Measurements from ENCODE around the gene MTERF4. TPM values are rescaled to one million over a fixed set of nuclear protein-coding genes. Genes with fewer than 3 reads are reported as not detected.

MTERF4 gene
- total and polyA plus RNA-seq, 11 donors = 16.4 to 29.1 (median 23.0) TPM

- DNase-seq = no peak
These were observed 34.7 kb upstream of the MTERF4 start for GRCh38 chr2:241136661-241137260.

DNA sequence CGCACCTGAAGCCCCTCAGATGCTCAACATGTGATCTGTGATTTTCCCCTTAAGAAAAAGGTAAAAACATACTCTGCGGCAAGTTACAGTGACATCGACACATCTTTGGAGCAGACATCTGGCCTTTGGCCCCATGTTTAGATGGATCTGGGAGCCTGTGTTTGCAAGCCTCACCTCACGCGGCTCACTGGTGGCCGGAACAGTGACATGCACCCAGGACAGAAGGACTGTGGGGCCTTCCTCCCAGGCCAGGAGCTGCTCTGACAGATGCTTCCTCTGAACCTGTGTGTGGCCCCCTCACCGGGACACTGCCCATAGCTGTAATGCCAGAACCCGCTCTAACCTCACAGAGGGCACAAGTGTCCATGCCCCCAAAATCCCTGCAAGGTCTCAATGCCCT lies 34.1 kb upstream of the MTERF4 start:
- WGBS, 4 donors = 95 to 98% (median 96%) methylated on average over 8 of the region's 8 CpGs
- TF ChIP-seq, protein P1, sequence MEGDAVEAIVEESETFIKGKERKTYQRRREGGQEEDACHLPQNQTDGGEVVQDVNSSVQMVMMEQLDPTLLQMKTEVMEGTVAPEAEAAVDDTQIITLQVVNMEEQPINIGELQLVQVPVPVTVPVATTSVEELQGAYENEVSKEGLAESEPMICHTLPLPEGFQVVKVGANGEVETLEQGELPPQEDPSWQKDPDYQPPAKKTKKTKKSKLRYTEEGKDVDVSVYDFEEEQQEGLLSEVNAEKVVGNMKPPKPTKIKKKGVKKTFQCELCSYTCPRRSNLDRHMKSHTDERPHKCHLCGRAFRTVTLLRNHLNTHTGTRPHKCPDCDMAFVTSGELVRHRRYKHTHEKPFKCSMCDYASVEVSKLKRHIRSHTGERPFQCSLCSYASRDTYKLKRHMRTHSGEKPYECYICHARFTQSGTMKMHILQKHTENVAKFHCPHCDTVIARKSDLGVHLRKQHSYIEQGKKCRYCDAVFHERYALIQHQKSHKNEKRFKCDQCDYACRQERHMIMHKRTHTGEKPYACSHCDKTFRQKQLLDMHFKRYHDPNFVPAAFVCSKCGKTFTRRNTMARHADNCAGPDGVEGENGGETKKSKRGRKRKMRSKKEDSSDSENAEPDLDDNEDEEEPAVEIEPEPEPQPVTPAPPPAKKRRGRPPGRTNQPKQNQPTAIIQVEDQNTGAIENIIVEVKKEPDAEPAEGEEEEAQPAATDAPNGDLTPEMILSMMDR (IDR thresholded peaks at IDR 0.05) = no peak
- TF ChIP-seq POLR2A (IDR thresholded peaks at IDR 0.05) = no peak
- no peaks in the 10 kb centered on the region for H3K27me3 ChIP-seq
- peaks cover 0 to 12% (median 0%) of the 10 kb centered on the region in 9 donors for H3K36me3 ChIP-seq
- ATAC-seq (no peak), DNase-seq (no peak)
- no peak overlapping the region for H3K4me3 ChIP-seq
- no peak overlapping the region for H3K27ac ChIP-seq
- intact Hi-C loops (cut with DNase I) = no loop called here
- no peaks in the 10 kb centered on the region for H3K4me1 ChIP-seq
- H3K9me3 ChIP-seq = no peaks in the 10 kb centered on the region

More at GRCh38 chr2:241136661-241137260, 34.7 kb upstream of the MTERF4 start:
- H3K9me3 ChIP-seq = no peaks in the 10 kb centered on the region
- H3K4me3 ChIP-seq = no peak overlapping the region
- TF ChIP-seq, protein P1 (IDR thresholded peaks at IDR 0.05) = no peak
- no peak for TF ChIP-seq POLR2A (IDR thresholded peaks at IDR 0.05)
- H3K27ac ChIP-seq = no peak overlapping the region
- no peak for ATAC-seq
- no peaks in the 10 kb centered on the region for H3K4me1 ChIP-seq
- peaks cover 0 to 12% (median 0%) of the 10 kb centered on the region in 9 donors for H3K36me3 ChIP-seq
- intact Hi-C loops (cut with DNase I) = no loop called here
- 94 to 98% (median 96%) methylated on average over 17 to 25 of the region's 25 CpGs for WGBS, 4 donors
- H3K27me3 ChIP-seq = no peaks in the 10 kb centered on the region

GRCh38 chr2:241135737-241136136 lies 33.6 kb upstream of the MTERF4 start:
- no peak for ATAC-seq
- no peaks in the 10 kb centered on the region for H3K9me3 ChIP-seq
- no peaks in the 10 kb centered on the region for H3K27me3 ChIP-seq
- H3K27ac ChIP-seq = no peak overlapping the region
- intact Hi-C loops (cut with DNase I) = no loop called here
- WGBS, 4 donors = 79 to 88% (median 84%) methylated on average over 9 of the region's 9 CpGs
- no peak for DNase-seq
- no peaks in the 10 kb centered on the region for H3K4me1 ChIP-seq
- no peak for TF ChIP-seq POLR2A (IDR thresholded peaks at IDR 0.05)
- TF ChIP-seq, protein P1 (IDR thresholded peaks at IDR 0.05) = no peak
- H3K36me3 ChIP-seq = peaks cover 0 to 12% (median 0%) of the 10 kb centered on the region in 9 donors
- no peak overlapping the region for H3K4me3 ChIP-seq

DNA sequence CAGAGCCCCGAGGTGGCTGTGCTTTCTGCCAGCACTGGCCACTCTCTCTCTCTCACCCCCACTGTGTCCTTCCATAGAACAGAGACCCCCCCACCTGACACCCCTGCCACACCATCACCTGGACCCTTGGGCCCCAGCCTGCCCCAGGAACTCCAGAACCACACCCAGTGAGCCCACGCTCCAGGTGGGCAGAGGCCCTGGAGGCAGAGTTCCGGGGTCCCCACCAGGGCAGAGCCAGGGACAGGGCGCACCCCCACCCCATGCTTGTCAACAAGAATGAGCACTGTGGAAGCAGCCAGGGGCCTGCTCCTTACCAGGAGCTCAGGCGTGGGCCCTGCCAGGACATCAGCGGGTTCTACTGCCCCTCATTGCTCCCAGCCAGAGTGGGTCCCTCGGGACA lies 32.6 kb upstream of the MTERF4 start:
- intact Hi-C loops (cut with DNase I) = no loop called here
- Histone ChIP-seq H3K27me3 (no peaks in the 10 kb centered on the region), H3K9me3 (no peaks in the 10 kb centered on the region), H3K36me3 (peaks cover 0 to 12% (median 0%) of the 10 kb centered on the region in 9 donors), H3K27ac (no peak overlapping the region), H3K4me1 (no peaks in the 10 kb centered on the region), H3K4me3 (no peak overlapping the region)
- ATAC-seq (no peak), DNase-seq (no peak)
- WGBS, 4 donors = 84 to 97% (median 91%) methylated on average over 3 to 7 of the region's 7 CpGs
- no peak for TF ChIP-seq POLR2A (IDR thresholded peaks at IDR 0.05)
- TF ChIP-seq, protein P1 (IDR thresholded peaks at IDR 0.05) = no peak
